Fibroblast of skin of abdomen (primary cell): ENCODE data around the gene TOR1AIP1.

Source experiments
- DNase-seq: peaks from one replicate; pipeline ENCODE4 v3.0.0-alpha.2; 2013

Gene TOR1AIP1

GRCh38 chr1:179881642-179882252 lies 338 bp upstream of the TOR1AIP1 start:
- peak; percentile 93 for DNase-seq

- no peak for DNase-seq
These were observed 1.1 kb downstream of the TOR1AIP1 start for GRCh38 chr1:179883040-179883744.

GRCh38 chr1:179883745-179884138 lies 1.7 kb downstream of the TOR1AIP1 start:
- DNase-seq, result no peak

GRCh38 chr1:179888071-179888470 lies 6.0 kb downstream of the TOR1AIP1 start:
- no peak for DNase-seq

GRCh38 chr1:179889589-179889988 lies 7.5 kb downstream of the TOR1AIP1 start:
- no peak for DNase-seq

GRCh38 chr1:179910934-179911333 lies 28.8 kb downstream of the TOR1AIP1 start:
- no peak for DNase-seq

- no peak for DNase-seq
These were observed 29.7 kb downstream of the TOR1AIP1 start for GRCh38 chr1:179911812-179912211.

GRCh38 chr1:179917601-179918429 lies 35.7 kb downstream of the TOR1AIP1 start:
- no peak for DNase-seq

- no peak for DNase-seq
These were observed 39.4 kb downstream of the TOR1AIP1 start for GRCh38 chr1:179921472-179921871.

GRCh38 chr1:179921981-179922872 lies 40.1 kb downstream of the TOR1AIP1 start:
- peak; percentile 13 for DNase-seq

- DNase-seq, result no peak
These were observed 40.9 kb downstream of the TOR1AIP1 start for GRCh38 chr1:179923029-179923428.

- DNase-seq, result no peak
These were observed 42.2 kb downstream of the TOR1AIP1 start for GRCh38 chr1:179924268-179924667.

- DNase-seq, result no peak
These were observed 43.2 kb downstream of the TOR1AIP1 start for GRCh38 chr1:179925302-179925701.

- peak; percentile 87 for DNase-seq
These were observed 44.1 kb downstream of the TOR1AIP1 start for GRCh38 chr1:179925922-179926849.

- no peak for DNase-seq
These were observed 44.7 kb downstream of the TOR1AIP1 start for GRCh38 chr1:179926850-179927205.

GRCh38 chr1:179929955-179930798 lies 48.1 kb downstream of the TOR1AIP1 start:
- no peak for DNase-seq

GRCh38 chr1:179930867-179931266 lies 48.8 kb downstream of the TOR1AIP1 start:
- no peak for DNase-seq

GRCh38 chr1:179933219-179933618 lies 51.1 kb downstream of the TOR1AIP1 start:
- no peak for DNase-seq

- DNase-seq, result no peak
These were observed 53.9 kb downstream of the TOR1AIP1 start for GRCh38 chr1:179935909-179936496.

- no peak for DNase-seq
These were observed 55.7 kb downstream of the TOR1AIP1 start for GRCh38 chr1:179937668-179938254.
